NCI-H1105 (cell line): Measurements from ENCODE around the gene RPL32.
"Not testable (repeated sequence)": the region's sequence is repeated elsewhere in the genome, so short reads cannot be mapped to it uniquely, and the experiment has no call there.

Source experiments
- DNase-seq: peaks from one replicate; lab custom pipeline; 2025; lab: John Stamatoyannopoulos, UW

Gene RPL32

DNA sequence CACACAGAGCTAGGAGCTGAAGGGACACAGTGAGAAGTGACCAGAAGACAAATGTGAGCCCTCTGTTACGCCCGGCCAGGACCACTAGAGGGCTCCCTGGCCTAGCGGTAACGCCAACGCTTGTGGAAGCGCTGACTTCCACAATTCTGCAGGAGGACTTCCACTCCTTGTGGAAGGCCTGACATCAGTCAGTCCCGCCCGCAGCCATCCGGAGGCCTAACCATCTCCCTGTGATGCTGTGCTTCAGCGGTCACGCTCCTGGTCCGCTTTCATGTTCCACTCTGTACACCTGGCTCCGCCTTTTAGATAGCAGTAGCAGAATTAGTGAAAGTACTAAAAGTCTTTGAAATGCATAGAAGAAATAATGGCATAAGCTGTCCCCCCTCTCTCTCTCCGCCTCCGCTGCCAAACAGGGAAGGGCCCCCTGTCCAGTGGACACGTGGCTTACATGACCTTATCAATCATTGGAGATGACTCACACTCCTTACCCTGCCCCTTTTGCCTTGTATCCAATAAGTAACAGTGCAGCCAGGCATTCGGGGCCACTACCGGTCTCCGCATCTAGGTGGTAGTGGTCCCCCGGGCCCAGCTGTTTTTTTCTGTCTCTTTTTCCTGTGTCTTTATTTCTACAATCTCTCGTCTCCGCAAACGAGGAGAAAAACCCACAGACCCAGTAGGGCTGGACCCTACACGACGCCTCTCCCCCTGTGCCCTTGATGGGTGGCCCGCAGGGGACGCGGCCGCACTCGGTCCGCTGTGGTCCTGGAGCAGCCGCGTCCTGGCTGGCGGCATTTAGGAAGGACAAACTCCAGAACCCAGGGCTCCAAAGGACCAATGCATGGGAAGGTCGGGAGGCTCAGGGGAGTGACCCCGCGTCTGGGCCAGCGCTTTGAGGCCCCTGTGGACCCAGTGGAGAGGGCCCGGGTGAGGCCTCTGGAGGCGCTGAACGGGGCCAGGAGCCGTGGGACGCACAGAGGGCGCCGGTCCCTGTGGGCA lies 27.0 kb upstream of the RPL32 start:
- DNase-seq, result peak; percentile 27

DNA sequence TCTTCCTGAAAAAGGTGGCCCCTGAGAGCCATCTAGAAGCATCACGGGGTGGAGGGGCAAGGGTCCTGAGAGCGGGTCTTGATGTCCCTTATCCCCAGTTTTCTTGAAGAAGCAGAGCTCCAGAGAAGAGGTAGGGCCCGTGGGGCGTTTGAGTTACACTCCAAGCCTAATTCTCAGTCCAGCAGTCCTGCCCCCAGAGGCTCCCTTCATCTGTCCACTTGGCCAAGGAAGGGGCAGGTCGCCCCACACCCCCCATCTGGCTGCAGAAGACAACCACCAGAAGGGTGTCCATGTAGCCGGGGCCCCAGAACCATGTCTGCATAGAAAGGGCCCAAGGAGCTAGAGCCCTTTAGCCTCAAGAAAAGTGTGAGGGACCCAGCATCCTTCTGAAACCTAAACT lies 25.5 kb upstream of the RPL32 start:
- no peak for DNase-seq

- no peak for DNase-seq
These were observed 23.9 kb upstream of the RPL32 start for GRCh38 chr3:12865271-12865670.

DNA sequence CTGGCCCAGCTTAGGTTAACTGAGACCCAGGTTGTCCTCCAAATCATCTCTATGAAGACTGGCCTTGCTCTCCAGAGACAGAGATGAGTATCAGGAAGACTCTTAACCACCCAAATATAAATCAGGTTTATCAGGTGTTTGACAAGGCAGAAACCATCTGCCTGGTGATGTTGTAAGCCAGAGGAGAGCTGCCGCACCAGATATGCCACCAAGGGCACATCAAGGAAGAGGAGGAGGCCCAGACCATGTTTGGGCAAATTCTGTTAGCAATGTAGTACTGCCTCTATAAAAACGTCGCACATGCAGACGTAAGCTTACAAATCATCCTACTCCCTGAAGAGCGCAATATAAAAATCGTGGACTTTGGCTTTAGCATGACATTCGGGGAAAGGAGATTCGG lies 21.0 kb upstream of the RPL32 start:
- DNase-seq, result no peak

- DNase-seq, result no peak
These were observed 20.2 kb upstream of the RPL32 start for GRCh38 chr3:12861611-12862010.

DNA sequence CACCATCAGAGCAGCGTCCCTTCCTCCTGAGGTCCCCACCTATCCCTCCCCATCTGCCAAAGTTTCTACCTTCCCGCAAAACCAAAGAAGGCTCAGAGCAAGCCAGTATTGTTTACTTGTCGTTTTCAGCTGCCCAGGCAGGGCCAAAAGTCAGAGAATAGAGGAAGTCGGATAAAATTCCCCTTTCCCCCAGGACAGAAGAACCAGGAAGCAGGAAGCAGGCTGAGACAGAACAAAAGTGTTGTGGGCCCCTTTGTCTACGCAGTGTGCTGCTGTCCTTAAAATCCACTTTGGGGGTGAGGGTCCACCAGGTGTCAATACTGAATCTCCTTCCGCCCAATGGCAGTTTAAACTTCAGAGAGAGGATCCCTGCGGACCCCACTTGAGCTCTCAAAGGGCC lies 18.5 kb upstream of the RPL32 start:
- DNase-seq, result no peak

DNA sequence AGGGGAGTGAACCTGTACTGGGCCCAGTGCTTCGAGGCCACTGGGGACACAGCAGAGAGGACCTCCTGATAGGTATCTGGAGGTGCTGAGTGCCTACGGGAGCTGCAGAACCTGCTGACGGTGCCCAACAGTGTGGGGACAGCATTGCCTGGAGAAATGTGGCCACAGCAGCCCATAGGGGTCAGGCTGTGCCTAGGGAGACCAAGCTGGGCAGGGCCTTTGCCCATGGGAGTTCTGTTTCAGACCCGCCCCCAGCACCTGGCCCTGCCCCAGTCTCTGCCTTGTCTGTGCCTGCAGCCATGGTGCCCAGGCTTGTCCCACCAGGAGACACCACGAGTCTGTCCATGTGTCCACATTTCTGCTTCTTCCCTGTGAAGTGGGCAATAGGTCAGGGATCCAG lies 15.3 kb upstream of the RPL32 start:
- no peak for DNase-seq

DNA sequence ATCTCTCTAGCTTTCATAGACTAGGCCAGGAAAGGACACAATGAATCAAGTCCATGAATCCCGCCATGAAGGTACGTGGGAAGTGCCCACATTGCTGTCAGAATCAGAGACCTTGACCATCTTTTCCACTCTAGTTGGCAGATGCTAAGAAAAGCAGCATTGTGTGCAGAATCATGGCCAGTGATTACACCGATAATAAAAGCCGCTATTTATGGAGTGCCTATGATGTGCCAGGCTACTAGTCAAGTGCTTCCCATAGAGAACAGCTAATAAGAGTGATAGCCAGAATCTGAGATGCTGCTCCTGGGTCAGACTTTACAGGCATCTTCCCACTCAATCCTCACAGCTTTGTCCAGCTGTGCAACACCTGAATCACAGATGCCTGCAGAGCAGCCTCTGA lies 13.2 kb upstream of the RPL32 start:
- DNase-seq, result no peak

- not testable (repeated sequence) for DNase-seq
These were observed 12.5 kb upstream of the RPL32 start for GRCh38 chr3:12853847-12854246.

- DNase-seq, result no peak
These were observed 10.8 kb upstream of the RPL32 start for GRCh38 chr3:12852201-12852600.

- no peak for DNase-seq
These were observed 4.4 kb upstream of the RPL32 start for GRCh38 chr3:12845811-12846210.

DNA sequence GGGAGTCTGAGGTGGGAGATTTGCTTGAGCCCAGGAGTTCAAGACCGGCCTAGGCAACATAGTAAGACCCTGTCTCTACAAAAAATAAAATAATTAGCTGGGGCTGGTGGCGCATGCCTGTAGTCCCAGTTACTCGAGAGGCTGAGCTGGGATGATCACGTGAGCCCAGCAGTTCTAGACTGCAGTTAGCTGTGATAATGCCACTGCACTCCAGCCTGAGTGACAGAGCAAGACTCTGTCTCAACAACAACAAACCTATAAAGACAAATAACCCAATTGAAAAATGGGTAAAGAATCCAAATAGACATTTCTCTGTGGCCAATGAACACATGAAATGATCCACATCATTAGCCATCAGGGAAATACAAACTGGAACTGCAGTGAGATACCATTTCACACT lies 1.1 kb upstream of the RPL32 start:
- DNase-seq, result no peak

DNA sequence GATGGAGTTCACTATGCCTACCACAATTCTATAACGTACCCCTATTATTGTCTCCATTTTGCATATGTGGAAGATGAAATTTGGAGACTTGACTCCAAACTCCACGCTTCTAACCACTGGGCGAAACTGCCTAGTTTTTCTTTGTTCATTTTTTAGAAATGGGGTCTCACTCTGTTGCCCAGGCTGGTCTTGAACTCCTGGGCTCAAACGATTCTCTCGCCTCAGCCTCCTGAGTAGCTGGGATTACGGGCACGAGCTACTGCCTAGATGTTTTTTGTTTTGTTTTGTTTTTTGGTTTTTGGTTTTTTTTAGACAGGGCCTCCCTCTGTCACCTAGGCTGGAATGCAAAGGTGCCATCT lies 584 bp upstream of the RPL32 start:
- DNase-seq, result no peak

GRCh38 chr3:12840591-12841148 lies 695 bp downstream of the RPL32 start:
- DNase-seq, result no peak

DNA sequence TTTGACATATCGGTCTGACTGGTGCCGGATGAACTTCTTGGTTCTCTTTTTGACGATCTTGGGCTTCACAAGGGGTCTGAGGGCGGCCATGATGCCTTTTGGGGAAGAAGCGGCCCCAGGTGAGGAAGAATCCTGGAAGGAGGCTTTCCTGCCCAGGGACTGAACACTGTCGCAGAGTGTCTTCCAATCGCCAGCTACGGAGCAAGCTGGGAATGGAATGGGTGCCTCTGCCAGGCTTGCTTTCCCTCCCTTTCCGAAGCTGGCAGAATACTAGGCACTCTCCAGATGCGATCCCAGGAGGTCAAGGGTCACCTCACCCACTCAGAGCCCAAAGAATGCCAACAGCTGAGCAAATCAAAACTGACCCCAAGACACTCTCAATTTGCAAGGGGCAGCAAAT lies 1.2 kb downstream of the RPL32 start:
- not testable (repeated sequence) for DNase-seq

DNA sequence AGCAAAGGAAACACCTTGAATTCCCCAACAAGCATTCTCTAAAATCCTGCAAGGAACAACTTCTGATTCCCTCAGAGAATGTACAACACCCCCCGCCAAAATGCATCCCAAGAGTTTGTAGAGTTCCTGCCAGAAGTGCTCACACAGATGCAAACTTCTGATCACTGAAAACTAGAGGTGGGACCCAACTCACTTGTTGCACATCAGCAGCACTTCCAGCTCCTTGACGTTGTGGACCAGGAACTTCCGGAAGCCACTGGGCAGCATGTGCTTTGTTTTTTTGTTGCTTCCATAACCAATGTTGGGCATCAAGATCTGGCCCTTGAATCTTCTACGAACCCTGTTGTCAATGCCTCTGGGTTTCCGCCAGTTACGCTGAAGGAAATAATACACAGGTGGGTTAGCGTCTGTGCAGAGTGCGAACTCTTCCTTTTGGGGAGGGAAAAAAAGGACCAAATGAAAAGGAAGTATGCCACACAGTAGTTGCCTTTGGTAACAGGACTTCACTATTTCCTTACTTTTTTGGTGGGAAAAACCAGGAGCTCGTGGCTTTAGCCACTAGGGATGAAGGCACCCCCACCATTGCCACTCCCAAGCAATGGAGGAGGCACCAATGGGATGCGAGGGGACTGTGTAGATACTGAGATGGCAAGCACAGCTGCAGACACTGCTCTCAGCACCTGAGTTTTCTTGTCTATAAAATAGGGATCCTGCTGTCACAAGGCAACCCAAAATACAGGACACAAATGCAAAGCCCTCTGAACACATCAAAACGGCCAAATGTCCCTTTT lies 2.0 kb downstream of the RPL32 start:
- DNase-seq, result no peak

- no peak for DNase-seq
These were observed 3.0 kb downstream of the RPL32 start for GRCh38 chr3:12838179-12838965.

GRCh38 chr3:12837295-12837986 lies 3.9 kb downstream of the RPL32 start:
- DNase-seq, result no peak

DNA sequence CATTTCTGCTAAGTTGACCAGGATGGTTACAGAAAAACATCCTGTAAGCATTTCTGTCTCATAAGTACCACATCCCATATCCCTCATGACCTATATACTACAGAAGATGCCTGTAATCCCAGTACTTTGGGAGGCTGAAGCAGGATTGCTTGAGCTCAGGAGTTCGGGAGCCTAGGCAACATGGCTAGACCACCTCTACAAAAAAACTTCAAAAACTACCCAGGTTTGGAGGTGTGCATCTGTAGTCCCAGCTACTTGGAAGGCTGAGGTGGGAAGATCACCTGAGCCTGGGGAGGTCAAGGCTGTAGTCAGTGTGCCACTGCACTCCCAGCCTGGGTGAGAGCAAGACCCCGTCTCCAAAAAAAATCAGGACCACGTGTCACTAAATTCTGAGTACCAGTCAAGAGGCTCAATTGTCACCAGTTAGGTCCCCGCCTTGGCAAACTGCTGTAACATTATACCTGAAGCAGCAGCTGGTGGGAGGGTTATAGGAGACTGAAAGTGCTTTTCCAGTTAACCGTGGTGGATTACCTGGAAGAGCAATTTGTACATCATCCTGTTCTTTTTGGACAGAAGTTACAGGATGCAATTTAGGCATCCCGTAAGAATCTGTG lies 6.2 kb downstream of the RPL32 start:
- DNase-seq, result no peak

DNA sequence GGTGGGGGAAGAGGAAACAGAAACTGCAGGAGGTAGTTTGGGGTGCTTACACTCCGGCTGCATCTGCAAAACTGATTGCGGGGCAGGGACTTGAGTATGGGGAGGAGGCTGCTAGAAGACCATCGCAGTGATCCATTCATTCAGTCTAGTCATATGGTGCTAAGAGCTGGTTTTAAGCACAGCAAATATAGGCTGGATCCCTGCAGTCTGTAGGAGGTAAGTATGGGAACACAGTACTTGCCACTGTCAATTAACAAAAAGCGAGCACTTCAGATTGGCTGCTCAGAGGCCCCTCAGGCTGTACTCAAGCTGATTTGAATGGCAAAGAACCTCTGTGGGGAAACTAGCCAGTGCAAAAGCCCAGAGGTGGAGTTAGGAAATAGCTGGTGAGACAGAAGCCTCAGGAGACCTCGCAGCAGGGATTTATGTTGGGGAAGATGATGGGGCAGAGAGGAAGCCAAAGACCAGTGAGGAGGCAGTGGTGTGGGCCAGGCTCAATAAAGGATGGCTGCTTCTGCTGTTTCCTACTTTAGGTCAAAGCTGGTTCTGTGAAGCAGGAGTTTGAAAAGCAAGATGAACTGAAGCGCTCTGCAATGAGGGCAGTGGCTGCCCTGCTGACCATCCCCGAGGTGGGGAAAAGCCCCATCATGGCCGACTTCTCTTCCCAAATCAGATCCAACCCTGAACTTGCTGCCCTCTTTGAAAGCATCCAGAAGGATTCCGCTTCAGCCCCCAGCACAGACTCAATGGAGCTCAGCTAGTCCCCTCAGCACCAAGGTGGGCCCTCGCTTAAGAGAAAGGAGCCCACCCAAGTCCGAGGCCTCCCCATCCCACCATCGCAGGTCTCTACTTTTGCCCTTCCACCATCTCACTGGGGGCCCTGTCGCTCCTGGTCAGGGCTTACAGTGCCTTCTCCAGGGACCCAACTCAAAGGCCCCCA lies 7.9 kb downstream of the RPL32 start:
- DNase-seq, result no peak
